Fibroblast of skin of right biceps (primary cell): ENCODE data around the gene LCE2C.
"Not testable (repeated sequence)": the region's sequence is repeated elsewhere in the genome, so short reads cannot be mapped to it uniquely, and the experiment has no call there.

Experiments
- DNase-seq: peaks from one replicate; pipeline ENCODE4 v3.0.0-alpha.2; 2013

The LCE2C gene

GRCh38 chr1:152674983-152675382 lies at the start of gene LCE2C:
Gene LCE2C (plus strand): TSS chr1:152675279. CDS start chr1:152676016, 737 bp downstream.
- DNase-seq = not testable (repeated sequence)

GRCh38 chr1:152626744-152627143 lies 48.3 kb upstream of the LCE2C start:
- no peak for DNase-seq

- no peak for DNase-seq
Measured at GRCh38 chr1:152630596-152630995, 44.5 kb upstream of the LCE2C start.

- DNase-seq = no peak
Measured at GRCh38 chr1:152640351-152640750, 34.7 kb upstream of the LCE2C start.

- DNase-seq = no peak
Measured at GRCh38 chr1:152643945-152644344, 31.1 kb upstream of the LCE2C start.

GRCh38 chr1:152645146-152645545 lies 29.9 kb upstream of the LCE2C start:
- no peak for DNase-seq

GRCh38 chr1:152646656-152647055 lies 28.4 kb upstream of the LCE2C start:
- no peak for DNase-seq

GRCh38 chr1:152654110-152654509 lies 21.0 kb upstream of the LCE2C start:
- DNase-seq = peak; percentile 37

GRCh38 chr1:152656459-152656858 lies 18.6 kb upstream of the LCE2C start:
- DNase-seq = no peak

- DNase-seq = no peak
Measured at GRCh38 chr1:152657677-152658076, 17.4 kb upstream of the LCE2C start.

- DNase-seq = no peak
Measured at GRCh38 chr1:152658649-152659048, 16.4 kb upstream of the LCE2C start.

- DNase-seq = no peak
Measured at GRCh38 chr1:152663098-152663497, 12.0 kb upstream of the LCE2C start, which contains the start of gene LCE2D. Gene LCE2D (plus strand): TSS chr1:152663380. CDS start chr1:152664106, 726 bp downstream.

- DNase-seq = not testable (repeated sequence)
Measured at GRCh38 chr1:152666171-152666570, 8.9 kb upstream of the LCE2C start.

GRCh38 chr1:152667648-152668047 lies 7.4 kb upstream of the LCE2C start:
- DNase-seq = no peak

- DNase-seq = no peak
Measured at GRCh38 chr1:152673016-152673415, 2.1 kb upstream of the LCE2C start.

GRCh38 chr1:152679459-152679858 lies 4.4 kb downstream of the LCE2C start:
- no peak for DNase-seq

GRCh38 chr1:152681616-152682015 lies 6.5 kb downstream of the LCE2C start:
- no peak for DNase-seq

GRCh38 chr1:152683846-152684245 lies 8.8 kb downstream of the LCE2C start:
- no peak for DNase-seq

GRCh38 chr1:152685823-152686222 lies 10.7 kb downstream of the LCE2C start, which contains the start of gene LCE2B:
Gene LCE2B (plus strand): TSS chr1:152686123. CDS start chr1:152686844, 721 bp downstream.
- DNase-seq = not testable (repeated sequence)

- DNase-seq = no peak
Measured at GRCh38 chr1:152697701-152698600, 22.9 kb downstream of the LCE2C start, which contains the start of gene LCE2A. Gene LCE2A (plus strand): TSS chr1:152698345. CDS start chr1:152698902, 557 bp downstream.

GRCh38 chr1:152699746-152700145 lies 24.7 kb downstream of the LCE2C start:
- DNase-seq = no peak

GRCh38 chr1:152707860-152708259 lies 32.8 kb downstream of the LCE2C start, which contains the start of gene LCE4A:
Gene LCE4A (plus strand): TSS chr1:152708160. CDS start chr1:152709076, 916 bp downstream.
- no peak for DNase-seq

- DNase-seq = no peak
Measured at GRCh38 chr1:152718238-152718637, 43.2 kb downstream of the LCE2C start.

GRCh38 chr1:152725261-152725660 lies 50.2 kb downstream of the LCE2C start:
- DNase-seq = no peak
